Measurements from ENCODE around the gene GPR162.
"Not testable (repeated sequence)": the region's sequence is repeated elsewhere in the genome, so short reads cannot be mapped to it uniquely, and the experiment has no call there.

Gene GPR162

GRCh38 chr12:6867413-6868210 lies 46.0 kb downstream of the GPR162 start, which contains the start of gene TPI1:
TSS of gene TPI1 (plus strand) at chr12:6867531. CDS start at chr12:6867567, 36 bp downstream.
- no peaks in the 10 kb centered on the region for H3K27me3 Mint-ChIP-seq
- peak within 1 kb of the TSS; percentile 85 to 87 for H3K4me3 Mint-ChIP-seq
- peaks cover 40 to 41% of the 10 kb centered on the region in 2 donors for H3K4me1 Mint-ChIP-seq (ENCODE audit: low read depth in 2 of 2)
- DNase-seq (peak; percentile 55 to 61 (median 57)), ATAC-seq (replicated peaks) (peak; percentile 76)
- H3K36me3 Mint-ChIP-seq (ENCODE audit: insufficient read depth): peaks cover 37% of the 10 kb centered on the region
- H3K27ac Mint-ChIP-seq: peak within 1 kb of the TSS; percentile 83 to 89
- H3K9me3 Mint-ChIP-seq: no peaks in the 10 kb centered on the region

GRCh38 chr12:6868211-6869048 lies 46.8 kb downstream of the GPR162 start:
- H3K4me1 Mint-ChIP-seq (ENCODE audit: low read depth in 2 of 2): peaks cover 41 to 46% of the 10 kb centered on the region in 2 donors
- H3K4me3 Mint-ChIP-seq: peak overlapping the region; percentile 85 to 87
- H3K9me3 Mint-ChIP-seq: no peaks in the 10 kb centered on the region
- H3K27ac Mint-ChIP-seq: peak overlapping the region; percentile 69 to 89
- no peaks in the 10 kb centered on the region for H3K27me3 Mint-ChIP-seq
- DNase-seq (no peak), ATAC-seq (replicated peaks) (no peak)
- H3K36me3 Mint-ChIP-seq (ENCODE audit: insufficient read depth): peaks cover 42% of the 10 kb centered on the region

GRCh38 chr12:6869049-6870021 lies 47.7 kb downstream of the GPR162 start:
- peak overlapping the region; percentile 69 to 89 for H3K27ac Mint-ChIP-seq
- peaks cover 45 to 48% of the 10 kb centered on the region in 2 donors for H3K4me1 Mint-ChIP-seq (ENCODE audit: low read depth in 2 of 2)
- no peaks in the 10 kb centered on the region for H3K27me3 Mint-ChIP-seq
- peak overlapping the region; percentile 85 to 87 for H3K4me3 Mint-ChIP-seq
- H3K36me3 Mint-ChIP-seq (ENCODE audit: insufficient read depth): peaks cover 45% of the 10 kb centered on the region
- DNase-seq (peak; percentile 85 to 88 (median 86)), ATAC-seq (replicated peaks) (peak; percentile 8)
- H3K9me3 Mint-ChIP-seq: no peaks in the 10 kb centered on the region

GRCh38 chr12:6870304-6870703 lies 48.7 kb downstream of the GPR162 start:
- peak overlapping the region; percentile 41 to 52 for H3K27ac Mint-ChIP-seq
- H3K27me3 Mint-ChIP-seq; H3K4me3 Mint-ChIP-seq; DNase-seq; ATAC-seq (replicated peaks); H3K9me3 Mint-ChIP-seq: not testable (repeated sequence)
- H3K4me1 Mint-ChIP-seq (ENCODE audit: low read depth in 2 of 2): peaks cover 45 to 48% of the 10 kb centered on the region in 2 donors
- peaks cover 45% of the 10 kb centered on the region for H3K36me3 Mint-ChIP-seq (ENCODE audit: insufficient read depth)

- H3K4me3 Mint-ChIP-seq: peak overlapping the region; percentile 94 to 95
- H3K4me1 Mint-ChIP-seq (ENCODE audit: low read depth in 2 of 2): peaks cover 45 to 48% of the 10 kb centered on the region in 2 donors
- H3K27ac Mint-ChIP-seq: peak overlapping the region; percentile 92 to 95
- H3K27me3 Mint-ChIP-seq: no peaks in the 10 kb centered on the region
- DNase-seq: no peak
- H3K9me3 Mint-ChIP-seq: no peaks in the 10 kb centered on the region
- H3K36me3 Mint-ChIP-seq (ENCODE audit: insufficient read depth): peaks cover 45% of the 10 kb centered on the region
- no peak for ATAC-seq (replicated peaks)
These were observed 49.7 kb downstream of the GPR162 start for GRCh38 chr12:6871052-6871957.

- Mint-ChIP-seq H3K27me3 (no peaks in the 10 kb centered on the region), H3K9me3 (no peaks in the 10 kb centered on the region), H3K4me1 (ENCODE audit: low read depth in 2 of 2) (peaks cover 45 to 48% of the 10 kb centered on the region in 2 donors), H3K27ac (peak overlapping the region; percentile 92 to 95), H3K36me3 (ENCODE audit: insufficient read depth) (peaks cover 43% of the 10 kb centered on the region), H3K4me3 (peak overlapping the region; percentile 94 to 95)
- peak; percentile 83 to 90 (median 88) for DNase-seq
- peak; percentile 42 for ATAC-seq (replicated peaks)
These were observed 50.7 kb downstream of the GPR162 start for GRCh38 chr12:6872073-6873048.

- Mint-ChIP-seq H3K27me3 (no peaks in the 10 kb centered on the region), H3K9me3 (no peaks in the 10 kb centered on the region), H3K27ac (peak within 1 kb of the TSS; percentile 92 to 95), H3K4me1 (ENCODE audit: low read depth in 2 of 2) (peaks cover 41 to 44% of the 10 kb centered on the region in 2 donors), H3K36me3 (ENCODE audit: insufficient read depth) (peaks cover 37% of the 10 kb centered on the region), H3K4me3 (peak within 1 kb of the TSS; percentile 94 to 95)
- ATAC-seq (replicated peaks) (peak; percentile 84), DNase-seq (peak; percentile 99 to 100 (median 100))
These were observed 51.7 kb downstream of the GPR162 start, which contains the start of gene SPSB2 for GRCh38 chr12:6873094-6874014. TSS of gene SPSB2 (minus strand) at chr12:6873303. CDS start at chr12:6872901, 402 bp downstream.

GRCh38 chr12:6874015-6874368 lies 52.4 kb downstream of the GPR162 start:
- Mint-ChIP-seq H3K4me3 (peak overlapping the region; percentile 94 to 95), H3K4me1 (ENCODE audit: low read depth in 2 of 2) (peaks cover 35 to 38% of the 10 kb centered on the region in 2 donors), H3K27ac (peak overlapping the region; percentile 23 to 95), H3K36me3 (ENCODE audit: insufficient read depth) (peaks cover 31% of the 10 kb centered on the region)
- ATAC-seq (replicated peaks); DNase-seq; H3K27me3 Mint-ChIP-seq; H3K9me3 Mint-ChIP-seq: not testable (repeated sequence)
